Activated T-cell treated with anti-CD3 and anti-CD28 coated beads, Interleukin-2, amount 50 U/mL, for 72 hours (primary cell): ENCODE results near the gene CENPX. TPM values are rescaled to one million over a fixed set of nuclear protein-coding genes. Genes with fewer than 3 reads are reported as not detected.

Source experiments
- total RNA-seq, 2 donors: library from RNA; stranded (reverse); gene quantifications; one replicate each; pipeline ENCODE4 v1.2.3, GENCODE V29; 2022

The CENPX gene
- total RNA-seq, 2 donors from 2014 or later: 32.2 to 44.0 TPM

Other genes starting within 250 kb of the CENPX start
- under 1 TPM in 1 of 2 donors, not detected in 1; 0.17 TPM for gene GCGR, start 218.7 kb downstream of the CENPX start, total RNA-seq
- gene MCRIP1, start 189.6 kb downstream of the CENPX start, total RNA-seq: 10 to 100 TPM; 61.9 to 77.2 TPM
- not detected for gene PPP1R27, start 187.8 kb downstream of the CENPX start, total RNA-seq
- gene P4HB, start 162.3 kb downstream of the CENPX start, total RNA-seq: 100 to 1,000 TPM; 430 to 436 TPM
- 100 to 1,000 TPM; 369 to 410 TPM for gene ARHGDIA, start 151.5 kb downstream of the CENPX start, total RNA-seq
- 100 to 1,000 TPM in 1 of 2 donors, 10 to 100 TPM in 1; 95.9 to 122 TPM for gene ALYREF, start 131.3 kb downstream of the CENPX start, total RNA-seq
- 100 to 1,000 TPM in 1 of 2 donors, 10 to 100 TPM in 1; 78.5 to 106 TPM for gene ANAPC11, start 131.2 kb downstream of the CENPX start, total RNA-seq
- under 1 TPM in 1 of 2 donors, not detected in 1; 0.19 TPM for gene NPB, start 120.6 kb downstream of the CENPX start, total RNA-seq
- gene PCYT2, start 111.5 kb downstream of the CENPX start, total RNA-seq: 10 to 100 TPM; 13.9 to 14.2 TPM
- gene SIRT7, start 104.7 kb downstream of the CENPX start, total RNA-seq: 10 to 100 TPM; 42.2 to 44.2 TPM
- 10 to 100 TPM; 41.5 to 44.7 TPM for gene MAFG, start 95.1 kb downstream of the CENPX start, total RNA-seq
- 100 to 1,000 TPM; 141 to 178 TPM for gene PYCR1, start 85.6 kb downstream of the CENPX start, total RNA-seq
- gene MYADML2, start 75.6 kb downstream of the CENPX start, total RNA-seq: not detected
- 1 to 10 TPM in 1 of 2 donors, under 1 TPM in 1; 0.76 to 1.4 TPM for gene NOTUM, start 61.7 kb downstream of the CENPX start, total RNA-seq
- gene ASPSCR1, start 45.2 kb downstream of the CENPX start, total RNA-seq: 10 to 100 TPM; 32.0 to 34.2 TPM
- gene LRRC45, start 427 bp upstream of the CENPX start, total RNA-seq: 10 to 100 TPM; 11.8 to 15.4 TPM
- gene RAC3, start 8.8 kb upstream of the CENPX start, total RNA-seq: 10 to 100 TPM in 1 of 2 donors, 1 to 10 TPM in 1; 8.5 to 13.1 TPM
- 100 to 1,000 TPM; 114 to 125 TPM for gene DCXR, start 14.8 kb upstream of the CENPX start, total RNA-seq
- 10 to 100 TPM; 31.0 to 42.2 TPM for gene RFNG, start 28.9 kb upstream of the CENPX start, total RNA-seq
- 10 to 100 TPM; 55.1 to 73.5 TPM for gene GPS1, start 29.0 kb upstream of the CENPX start, total RNA-seq
- 100 to 1,000 TPM; 109 to 121 TPM for gene DUS1L, start 42.9 kb upstream of the CENPX start, total RNA-seq
- 10 to 100 TPM; 90.5 to 91.2 TPM for gene FASN, start 75.4 kb upstream of the CENPX start, total RNA-seq
- 10 to 100 TPM; 76.9 to 78.8 TPM for gene CCDC57, start 190.0 kb upstream of the CENPX start, total RNA-seq
- gene SLC16A3, start 206.2 kb upstream of the CENPX start, total RNA-seq: 10 to 100 TPM; 42.8 to 74.5 TPM